HG03469 (cell line): ENCODE data around the gene ZNF562.
"Not testable (repeated sequence)": the region's sequence is repeated elsewhere in the genome, so short reads cannot be mapped to it uniquely, and the experiment has no call there.

ENCODE experiments used
- ATAC-seq: cut with Tn5 transposase; IDR thresholded peaks from one replicate; pipeline ENCODE4 v1.9.1; 2021; ENCODE audit warnings: mild to moderate bottlenecking, moderate library complexity, moderate number of reproducible peaks; ENCODE audit not compliant: unreplicated experiment

Gene ZNF562

DNA sequence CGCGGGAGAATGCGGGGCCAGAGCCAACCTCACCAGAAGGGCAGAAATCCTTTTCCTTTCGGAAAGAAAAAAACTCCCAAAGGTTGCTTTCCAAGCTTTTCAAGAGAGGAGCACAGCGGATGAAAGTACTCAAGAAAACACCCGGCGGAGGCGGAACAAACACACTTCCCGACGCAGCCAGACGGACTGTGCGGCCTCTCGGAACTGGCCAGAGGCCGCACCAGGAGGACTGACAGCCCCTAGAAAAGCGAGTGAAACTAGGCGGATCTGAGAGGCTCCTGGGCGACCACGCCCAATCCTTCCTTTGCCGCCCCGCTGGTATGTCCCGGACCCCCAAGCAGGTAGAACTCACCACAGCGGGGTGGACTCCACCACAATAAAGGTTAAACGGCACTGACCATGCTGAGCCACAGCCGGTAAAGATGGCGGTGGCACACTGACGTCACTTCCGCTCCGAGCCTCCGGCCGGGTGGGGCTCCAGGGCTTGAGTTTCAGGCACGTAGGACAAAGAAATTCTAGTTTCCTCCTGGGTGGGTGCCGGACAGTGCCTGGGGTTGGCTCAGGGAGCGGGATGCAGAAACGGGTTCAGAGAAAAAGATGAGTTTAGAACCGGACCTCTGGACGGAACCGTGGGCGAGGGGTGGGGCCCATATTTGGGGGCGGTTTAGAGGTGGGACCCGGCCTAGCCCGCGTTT, at the start of gene ZNF562:
Gene ZNF562 (minus strand): TSS at position 438 of the 695 bp plus-strand sequence. CDS start 14,356 bp downstream, outside the sequence.
- peak; percentile 58 for ATAC-seq

GRCh38 chr19:9724157-9724556, 49.3 kb upstream of the ZNF562 start:
- ATAC-seq = no peak

GRCh38 chr19:9721861-9722260, 47.0 kb upstream of the ZNF562 start:
- no peak for ATAC-seq

DNA sequence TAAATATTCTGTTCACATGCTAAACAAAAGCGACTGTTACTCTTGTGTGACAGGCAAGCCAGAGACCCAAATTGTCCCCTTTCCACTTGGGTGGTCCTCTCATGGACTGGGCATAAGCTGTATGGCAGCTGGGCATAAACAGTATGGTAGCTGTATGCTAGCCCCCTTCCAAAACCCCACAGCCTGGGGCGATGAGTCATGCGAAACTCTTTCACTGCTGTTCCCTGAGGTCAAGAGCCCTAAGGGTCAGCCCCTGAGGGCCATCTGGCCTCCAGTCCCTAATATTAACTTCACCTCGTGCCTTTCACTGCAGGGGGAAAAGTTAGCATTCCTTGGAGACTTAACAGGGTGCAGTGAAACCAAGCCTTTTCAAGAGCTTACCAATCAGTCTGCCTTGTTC, 45.6 kb upstream of the ZNF562 start:
- no peak for ATAC-seq

DNA sequence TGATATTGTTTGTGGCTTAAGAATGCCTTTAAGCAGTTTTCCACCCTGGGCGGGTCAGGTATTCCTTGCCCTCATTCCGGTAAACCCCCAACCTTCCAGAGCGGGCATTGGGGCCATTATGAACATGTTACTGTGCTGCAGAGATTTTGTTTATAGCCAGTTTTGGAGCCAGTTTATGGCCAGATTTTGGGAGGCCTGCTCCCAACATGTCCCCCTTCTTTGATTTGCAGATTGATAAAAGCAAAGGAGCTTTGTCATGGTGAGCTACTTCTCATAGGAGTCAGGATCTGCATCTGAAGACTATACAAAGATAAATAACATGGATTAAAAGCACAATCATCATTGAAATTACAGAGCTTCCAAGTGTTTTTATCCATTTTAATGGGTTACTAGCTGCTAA, 36.9 kb upstream of the ZNF562 start:
- no peak for ATAC-seq

DNA sequence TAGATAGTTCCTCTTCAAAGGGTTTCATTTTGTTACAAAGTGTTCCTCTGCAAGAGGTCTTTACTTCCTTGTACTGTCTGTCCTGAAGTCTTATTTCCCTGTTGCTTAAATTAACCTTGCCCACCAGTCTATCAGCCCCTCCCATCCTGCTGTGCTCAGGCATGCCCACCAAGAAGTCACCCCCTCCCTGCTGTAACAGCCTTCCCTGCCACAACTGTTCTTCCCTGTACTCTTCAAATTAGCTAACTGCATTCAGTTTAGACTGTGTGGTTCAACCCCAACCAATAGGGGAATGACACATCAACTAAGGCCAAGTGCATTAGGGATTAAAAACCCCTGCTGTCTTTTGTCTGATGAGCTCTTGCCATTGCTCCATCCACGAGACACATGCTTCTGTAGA, 34.4 kb upstream of the ZNF562 start:
- ATAC-seq = no peak

GRCh38 chr19:9705836-9706235, 30.9 kb upstream of the ZNF562 start:
- ATAC-seq = no peak

DNA sequence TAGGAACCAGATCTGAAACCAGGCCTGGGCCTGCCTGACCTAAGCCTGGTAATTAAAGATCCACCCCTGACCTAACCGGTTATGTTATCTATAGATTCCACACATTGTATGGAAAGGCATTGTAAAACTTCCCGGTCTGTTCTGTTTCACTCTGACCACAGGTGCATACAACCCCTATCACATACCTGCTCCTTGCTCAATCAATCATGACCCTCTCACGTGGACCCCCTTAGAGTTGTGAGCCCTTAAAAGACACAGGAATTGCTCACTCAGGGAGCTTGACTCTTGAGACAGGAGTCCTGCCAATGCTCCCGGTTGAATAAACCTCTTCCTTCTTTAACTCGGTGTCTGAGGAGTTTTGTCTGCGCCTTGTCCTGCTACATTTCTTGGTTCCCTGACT, 27.3 kb upstream of the ZNF562 start:
- ATAC-seq = no peak

DNA sequence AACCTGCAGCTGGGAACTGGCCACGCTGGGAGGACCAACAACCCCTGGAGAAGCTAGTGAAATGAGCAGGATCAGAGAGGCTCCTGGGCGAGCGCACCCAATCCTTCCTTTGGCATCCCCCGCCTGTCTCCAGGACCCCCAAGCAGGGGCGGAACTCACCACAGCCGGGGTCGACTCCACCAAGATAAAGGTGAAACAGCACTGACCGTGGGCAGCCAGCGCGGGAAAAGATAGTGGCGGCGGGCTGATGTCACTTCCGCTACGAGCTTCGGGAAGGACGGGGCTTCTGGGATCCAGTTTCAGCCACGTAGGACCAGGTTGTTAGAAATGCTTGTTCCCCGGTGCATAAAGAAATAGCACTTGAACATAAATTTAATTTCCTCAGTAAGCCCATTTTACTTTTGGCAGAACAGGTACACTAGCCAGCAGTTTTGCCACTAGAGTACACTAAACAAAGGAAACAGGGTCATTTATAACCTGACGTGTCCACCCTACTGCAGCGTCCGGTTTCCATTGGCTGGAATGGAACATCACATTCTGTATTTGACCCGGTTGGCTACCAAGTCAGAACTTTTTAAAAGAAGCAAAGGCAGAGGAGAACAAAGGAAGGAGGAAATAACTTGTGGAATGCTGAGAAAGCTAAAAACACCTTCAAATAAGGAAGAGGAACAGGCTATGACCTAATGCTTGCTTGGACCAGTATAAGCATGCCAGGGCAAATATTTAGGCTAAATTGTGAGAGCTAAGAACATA, 25.5 kb upstream of the ZNF562 start:
- no peak for ATAC-seq

- not testable (repeated sequence) for ATAC-seq
Observed at GRCh38 chr19:9690301-9690700, 15.4 kb upstream of the ZNF562 start.

DNA sequence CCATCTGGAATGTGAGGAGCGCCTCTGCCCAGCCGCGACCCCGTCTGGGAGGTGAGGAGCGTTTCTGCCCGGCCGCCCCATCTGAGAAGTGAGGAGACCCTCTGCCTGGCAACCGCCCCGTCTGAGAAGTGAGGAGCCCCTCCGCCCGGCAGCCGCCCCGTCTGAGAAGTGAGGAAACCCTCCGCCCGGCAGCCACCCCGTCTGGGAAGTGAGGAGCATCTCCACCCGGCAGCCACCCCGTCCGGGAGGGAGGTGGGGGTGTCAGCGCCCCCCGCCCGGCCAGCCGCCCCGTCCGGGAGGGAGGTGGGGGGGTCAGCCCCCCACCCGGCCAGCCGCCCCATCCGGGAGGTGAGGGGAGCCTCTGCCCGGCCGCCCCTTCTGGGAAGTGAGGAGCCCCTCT, 5.1 kb upstream of the ZNF562 start:
- not testable (repeated sequence) for ATAC-seq

DNA sequence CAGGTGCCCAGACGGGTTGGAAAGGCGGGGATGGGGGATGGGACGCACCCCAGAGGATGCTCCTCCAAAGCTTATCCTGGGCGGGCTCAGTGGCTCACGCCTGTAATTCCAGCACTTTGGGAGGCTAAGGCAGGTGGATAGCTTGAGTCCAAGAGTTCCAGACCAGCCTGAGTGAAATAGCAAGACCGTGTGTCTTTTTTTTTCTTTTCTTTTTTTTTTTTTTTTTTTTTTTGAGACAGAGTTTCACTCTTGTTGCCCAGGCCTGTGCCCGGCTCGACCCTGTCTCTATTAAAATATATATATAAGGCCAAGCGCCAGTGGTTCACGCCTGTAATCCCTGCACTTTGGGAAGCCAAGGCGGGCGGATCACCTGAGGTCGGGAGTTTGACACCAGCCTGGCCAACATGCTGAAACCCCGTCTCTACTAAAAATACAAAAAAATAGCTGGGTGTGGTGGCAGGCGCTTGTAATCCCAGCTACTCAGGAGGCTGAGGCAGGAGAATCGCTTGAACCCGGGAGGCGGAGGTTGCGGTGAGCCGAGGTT, 530 bp upstream of the ZNF562 start:
- ATAC-seq = not testable (repeated sequence)

DNA sequence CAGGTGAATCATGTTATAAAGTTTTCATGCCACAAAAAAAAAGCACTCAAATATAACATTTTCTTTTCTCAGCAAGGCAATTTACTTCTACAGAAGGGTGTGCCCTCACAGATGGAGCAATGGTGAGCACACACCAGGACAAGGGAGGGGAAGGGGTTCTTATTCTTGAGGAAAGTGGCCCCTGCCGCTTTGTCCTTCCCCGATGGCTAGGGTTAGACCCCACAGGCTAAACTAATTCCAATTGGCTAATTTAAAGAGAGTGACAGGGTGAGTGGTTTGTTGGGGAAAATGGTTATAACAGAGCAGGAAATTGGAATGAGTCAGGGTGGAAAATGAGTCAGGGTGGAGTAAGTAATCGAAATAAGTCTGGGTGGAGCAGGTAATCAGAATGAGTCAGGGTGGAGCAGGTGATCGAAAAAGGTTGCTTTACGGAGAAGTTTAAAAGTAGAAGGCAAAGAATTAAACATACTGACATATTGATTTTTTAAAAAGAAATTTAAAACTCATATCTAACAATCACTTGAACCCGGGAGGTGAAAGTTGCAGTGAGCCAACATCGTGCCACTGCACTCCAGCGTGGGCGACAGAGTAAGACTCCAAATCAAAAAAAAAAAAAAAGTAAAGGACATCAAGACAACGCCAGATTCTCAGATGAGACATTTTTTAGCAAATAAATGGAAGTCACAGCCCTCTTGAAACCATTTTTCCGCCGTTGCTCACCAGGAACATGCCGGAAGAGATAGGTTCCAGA, 813 bp downstream of the ZNF562 start:
- ATAC-seq = no peak

DNA sequence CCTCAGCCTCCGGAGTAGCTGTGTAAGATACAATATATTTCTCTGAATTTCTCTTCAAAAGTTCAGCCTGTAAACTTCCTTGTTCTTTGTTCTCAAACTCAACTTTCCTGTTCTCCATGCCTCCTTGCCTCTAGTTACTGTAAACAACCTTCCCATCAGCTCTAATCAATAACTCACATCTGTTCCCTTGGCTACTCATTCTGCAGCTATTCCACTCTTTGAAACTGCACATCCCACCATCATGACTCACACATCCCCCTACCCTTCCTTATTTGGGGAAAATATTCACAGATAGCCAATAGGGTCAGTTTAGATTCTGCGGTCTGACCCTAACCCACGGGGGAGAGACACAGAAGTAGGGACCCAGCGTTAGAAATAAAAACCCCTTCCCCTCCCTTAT, 2.0 kb downstream of the ZNF562 start:
- ATAC-seq = no peak

DNA sequence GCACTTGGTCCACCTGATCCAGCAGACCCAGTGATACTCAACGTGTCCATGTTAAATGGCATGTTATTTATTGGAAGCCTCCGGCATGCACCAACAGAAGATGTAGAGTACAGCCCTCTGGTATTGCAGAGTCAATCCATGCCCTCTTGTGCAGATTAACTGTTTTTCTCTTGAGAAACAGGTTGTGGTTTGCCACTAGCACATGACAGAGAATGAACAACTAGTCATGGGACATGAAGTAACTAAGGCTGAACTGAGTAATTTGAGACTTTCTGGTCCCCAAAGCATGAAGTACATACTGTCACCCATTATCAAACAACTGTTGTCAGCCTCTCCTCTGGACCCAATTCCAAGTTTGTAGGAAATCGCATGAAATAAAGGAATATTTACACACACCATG, 3.2 kb downstream of the ZNF562 start:
- no peak for ATAC-seq

DNA sequence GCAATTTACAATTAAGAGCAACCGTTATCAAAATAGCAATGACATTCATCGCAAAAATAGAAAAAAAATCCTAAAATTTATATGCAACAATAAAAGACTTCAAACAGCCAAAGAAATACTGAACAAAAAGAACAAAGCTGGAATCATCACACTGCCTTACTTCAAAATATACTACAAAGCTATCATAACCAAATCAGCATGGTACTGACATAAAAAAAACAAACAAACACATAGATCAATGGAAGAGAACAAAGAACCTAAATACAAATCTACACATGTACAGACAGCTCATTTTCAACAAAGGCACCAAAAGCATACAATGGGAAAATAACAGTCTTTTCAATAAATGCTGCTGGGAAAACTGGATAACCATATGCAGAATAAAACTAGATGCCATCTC, 6.4 kb downstream of the ZNF562 start:
- ATAC-seq = no peak

GRCh38 chr19:9667898-9668297, 7.0 kb downstream of the ZNF562 start:
- no peak for ATAC-seq

DNA sequence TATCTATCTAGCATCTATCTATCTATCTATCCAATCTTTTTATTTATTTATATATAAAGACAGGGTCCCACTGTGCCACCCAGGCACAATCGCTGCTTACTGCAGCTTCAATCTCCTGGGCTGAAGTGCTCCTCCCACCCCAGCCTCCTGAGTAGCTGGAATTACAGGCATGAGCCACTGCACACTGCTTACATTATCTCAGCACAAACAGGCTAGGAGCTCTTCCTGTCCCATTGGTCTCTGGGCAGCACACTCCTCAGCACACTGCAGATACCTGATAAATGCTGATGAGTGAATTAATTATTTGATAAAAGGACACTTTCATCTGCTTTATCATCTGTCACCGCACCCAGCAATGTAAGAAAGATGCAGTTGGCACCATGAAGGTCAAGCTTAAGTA, 16.1 kb downstream of the ZNF562 start:
- no peak for ATAC-seq

DNA sequence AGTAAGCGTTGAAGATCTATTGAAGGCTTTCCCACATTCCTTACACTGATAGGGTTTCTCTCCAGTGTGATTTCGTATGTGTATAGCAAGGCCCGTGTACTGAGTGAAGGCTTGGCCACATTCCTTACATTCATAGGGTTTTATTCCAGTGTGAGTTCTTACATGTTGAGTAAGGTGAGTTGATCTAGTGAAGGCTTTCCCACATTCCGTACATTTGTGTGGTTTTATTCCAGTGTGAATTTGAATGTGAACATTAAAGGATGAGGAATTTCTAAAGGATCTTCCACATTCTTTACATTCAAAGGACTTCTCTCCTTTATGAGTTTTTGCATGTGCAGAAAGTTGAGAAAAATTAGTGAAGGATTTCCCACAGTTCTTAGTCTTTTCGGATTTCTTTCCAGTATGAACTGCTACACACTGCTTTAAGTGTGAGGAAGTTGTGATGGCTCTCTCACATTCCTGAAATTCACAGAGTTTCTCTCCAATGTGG, 21.8 kb downstream of the ZNF562 start:
- not testable (repeated sequence) for ATAC-seq

GRCh38 chr19:9651464-9651863, 23.4 kb downstream of the ZNF562 start:
- not testable (repeated sequence) for ATAC-seq

- no peak for ATAC-seq
Observed at GRCh38 chr19:9650345-9650744, 24.6 kb downstream of the ZNF562 start.
